Activated CD8-positive, alpha-beta memory T cell treated with anti-CD3 and anti-CD28 coated beads for 36 hours (primary cell): ENCODE results near the gene TNFAIP8L2. TPM values are rescaled to one million over a fixed set of nuclear protein-coding genes. Genes with fewer than 3 reads are reported as not detected.
"Not testable (repeated sequence)": the region's sequence is repeated elsewhere in the genome, so short reads cannot be mapped to it uniquely, and the experiment has no call there.

Experiments used
- CTCF ChIA-PET: fragments of 350-600 bp; sonication (Branson Sonifier 250); formaldehyde crosslinking; loops from one replicate; lab custom pipeline; 2021; ENCODE audit warnings: antibody characterized with exemption; lab: Charles Lee
- POLR2A ChIA-PET: fragments of 350-600 bp; sonication (Branson Sonifier 250); formaldehyde crosslinking; loops from one replicate; lab custom pipeline; 2021; ENCODE audit warnings: antibody characterized with exemption; lab: Charles Lee
- total RNA-seq, 2 experiments: library from RNA; stranded (reverse); gene quantifications; one replicate each; pipeline ENCODE4 v1.2.3, GENCODE V29; 2021

Gene TNFAIP8L2
- total RNA-seq, 2 experiments from 2014 or later = 25.7 to 26.6 TPM

GRCh38 chr1:151167116-151167515 lies 10.7 kb downstream of the TNFAIP8L2 start:
- ChIA-PET CTCF (interaction anchor here (0.5 to 1.4 kb wide), 4 partner anchors 10 to 906 kb away, joined by 3 to 11 read pairs (median 4); no protein-coding TSS in a partner anchor), POLR2A (interaction anchor here (0.7 kb wide), 1 partner anchor 110 kb away, joined by 3 read pairs; no protein-coding TSS in a partner anchor)

DNA sequence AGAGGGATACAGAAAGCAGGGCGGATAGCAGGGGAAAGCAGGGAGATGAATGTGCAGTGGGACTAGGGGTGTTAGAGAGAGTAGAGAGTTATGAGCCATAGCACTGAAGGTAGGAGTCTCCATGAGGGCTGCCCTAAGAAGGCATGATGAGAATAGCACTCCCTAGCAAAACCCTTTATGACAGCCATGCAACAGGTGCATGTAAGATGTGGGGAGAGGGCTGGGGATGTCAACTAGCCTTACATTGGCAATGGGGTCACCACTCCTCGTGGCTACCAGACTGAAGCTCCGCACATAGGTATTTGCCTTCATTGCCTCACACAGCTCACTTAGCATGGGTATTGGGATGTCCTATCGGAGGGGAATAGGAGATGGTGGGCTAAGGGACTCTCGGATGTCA lies 14.7 kb downstream of the TNFAIP8L2 start:
- ChIA-PET POLR2A (interaction anchor here (0.5 to 0.7 kb wide), 2 partner anchors 48 to 932 kb away, joined by 3 read pairs; no protein-coding TSS in a partner anchor), CTCF (interaction anchor here (1.0 kb wide), 1 partner anchor 24 kb away, joined by 3 read pairs; no protein-coding TSS in a partner anchor)

DNA sequence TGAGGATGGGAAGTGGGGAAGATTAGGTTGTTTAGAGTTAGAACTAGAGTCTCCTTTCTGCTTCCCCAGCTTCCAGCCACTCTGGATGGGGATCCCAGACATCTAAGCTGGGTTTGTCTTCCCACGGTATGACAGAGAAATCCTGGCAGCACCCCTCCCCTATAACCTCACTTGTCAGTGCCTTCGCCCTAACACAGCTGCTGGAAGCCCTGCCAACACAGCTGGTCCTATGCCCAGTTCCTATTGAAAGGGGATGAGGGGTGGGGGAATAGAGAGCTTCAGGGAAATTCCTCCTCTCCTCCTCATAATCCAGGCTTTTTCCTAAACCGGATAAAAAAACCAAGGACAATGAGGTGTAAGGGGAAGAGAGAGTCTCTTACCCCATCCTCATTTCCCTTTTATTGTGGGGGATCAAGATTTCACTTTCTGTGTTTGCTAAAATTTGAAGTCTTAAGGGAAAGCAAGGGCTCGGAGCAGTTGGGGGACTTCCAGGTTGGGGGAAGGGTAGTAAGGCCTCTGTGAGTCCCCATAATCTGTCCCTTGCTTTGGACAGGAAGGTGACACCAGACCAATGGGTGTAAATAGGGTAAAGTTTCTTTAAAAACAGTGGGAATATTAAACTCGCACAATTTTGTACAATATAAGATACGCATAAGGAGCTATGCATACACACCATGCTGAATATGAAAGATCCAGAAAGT lies 18.7 kb downstream of the TNFAIP8L2 start:
- ChIA-PET CTCF (interaction anchor here (0.6 kb wide), 1 partner anchor 20 kb away, joined by 4 read pairs; no protein-coding TSS in a partner anchor), POLR2A (interaction anchor here (0.5 kb wide), 1 partner anchor 64 kb away, joined by 3 read pairs; no protein-coding TSS in a partner anchor)

DNA sequence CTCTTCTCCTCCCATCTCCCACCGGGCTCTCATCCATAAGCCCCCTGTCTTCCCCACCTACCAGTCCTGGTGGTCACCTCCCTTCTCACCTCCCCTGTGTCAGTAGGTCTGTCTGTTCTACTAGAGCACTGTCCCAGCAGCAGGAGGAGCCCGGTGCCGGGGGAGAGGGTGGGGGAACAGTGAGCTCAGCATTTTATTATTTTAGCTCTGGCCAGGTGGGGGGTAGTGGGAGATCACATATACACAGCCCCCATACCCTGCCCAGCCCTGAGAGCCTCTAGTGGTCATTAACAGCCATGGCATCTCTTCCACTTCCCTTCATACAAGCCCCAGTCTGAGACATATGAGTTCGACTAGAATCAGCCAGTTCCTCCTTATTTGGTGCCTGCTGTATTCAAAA lies 19.4 kb downstream of the TNFAIP8L2 start, which contains the start of gene TMOD4:
TMOD4 (minus strand) TSS at position 119 of the 400 bp plus-strand sequence. CDS start 1,106 bp downstream, outside the sequence.
- ChIA-PET CTCF (no interaction called here), POLR2A (no interaction called here)

GRCh38 chr1:151176514-151177045 lies 20.1 kb downstream of the TNFAIP8L2 start:
- CTCF ChIA-PET = interaction anchor here (0.9 kb wide), 1 partner anchor 9 kb away, joined by 5 read pairs; no protein-coding TSS in a partner anchor
- POLR2A ChIA-PET = no interaction called here

DNA sequence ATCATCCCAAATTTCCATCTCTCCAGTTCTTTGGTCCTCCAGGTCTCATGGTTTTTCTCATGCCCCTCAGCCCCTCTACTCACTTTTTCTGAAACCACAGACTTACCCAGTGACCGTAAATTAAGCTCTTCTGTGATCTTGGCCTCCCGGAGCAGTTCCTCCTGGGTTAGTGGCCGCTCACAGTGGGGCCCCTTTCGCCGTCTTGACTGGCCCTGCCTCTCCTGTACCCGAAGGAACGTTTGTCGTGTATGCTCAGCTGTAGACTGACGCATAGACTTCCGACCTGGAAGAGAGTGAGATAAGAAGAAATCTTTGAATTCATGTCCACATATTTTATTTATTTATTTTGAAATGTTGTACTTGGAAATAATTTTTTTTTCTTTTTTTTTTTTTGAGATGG lies 27.8 kb downstream of the TNFAIP8L2 start:
- CTCF ChIA-PET = interaction anchor here (0.7 to 0.8 kb wide), 2 partner anchors 88 to 227 kb away, joined by 3 read pairs; no protein-coding TSS in a partner anchor
- POLR2A ChIA-PET = no interaction called here

GRCh38 chr1:151187205-151187604 lies 30.8 kb downstream of the TNFAIP8L2 start:
- ChIA-PET CTCF (no interaction called here), POLR2A (no interaction called here)

- CTCF ChIA-PET = interaction anchor here (0.6 to 2.2 kb wide), 3 partner anchors 10 to 250 kb away, joined by 3 to 6 read pairs (median 4); partner anchors contain the start of gene TNFAIP8L2
Observed at GRCh38 chr1:151188667-151189066, 32.2 kb downstream of the TNFAIP8L2 start.

GRCh38 chr1:151189637-151190445 lies 33.4 kb downstream of the TNFAIP8L2 start, which contains the start of gene VPS72:
VPS72 (minus strand) TSS chr1:151190197; CDS start chr1:151190121, 76 bp downstream.
- ChIA-PET POLR2A (interaction anchor here (0.5 to 1.7 kb wide), 13 partner anchors 9 to 654 kb away, joined by 3 to 8 read pairs (median 3); partner anchors contain the start of genes PIP5K1A, PSMD4, SCNM1 and TNFAIP8L2), CTCF (interaction anchor here (0.6 to 2.2 kb wide), 10 partner anchors 9 to 151 kb away, joined by 3 to 7 read pairs (median 4); partner anchors contain the start of genes GABPB2 and TNFAIP8L2)

More at GRCh38 chr1:151188667-151189066, 32.2 kb downstream of the TNFAIP8L2 start:
- POLR2A ChIA-PET = interaction anchor here (0.5 to 0.6 kb wide), 2 partner anchors 19 to 20 kb away, joined by 3 to 5 read pairs; no protein-coding TSS in a partner anchor

- ChIA-PET CTCF (interaction anchor here (0.7 kb wide), 1 partner anchor 65 kb away, joined by 4 read pairs; no protein-coding TSS in a partner anchor), POLR2A (no interaction called here)
Observed at GRCh38 chr1:151192047-151192446, 35.6 kb downstream of the TNFAIP8L2 start.

GRCh38 chr1:151193304-151193703 lies 36.9 kb downstream of the TNFAIP8L2 start:
- POLR2A ChIA-PET = no interaction called here
- CTCF ChIA-PET = interaction anchor here (0.8 kb wide), 1 partner anchor 60 kb away, joined by 6 read pairs; no protein-coding TSS in a partner anchor

DNA sequence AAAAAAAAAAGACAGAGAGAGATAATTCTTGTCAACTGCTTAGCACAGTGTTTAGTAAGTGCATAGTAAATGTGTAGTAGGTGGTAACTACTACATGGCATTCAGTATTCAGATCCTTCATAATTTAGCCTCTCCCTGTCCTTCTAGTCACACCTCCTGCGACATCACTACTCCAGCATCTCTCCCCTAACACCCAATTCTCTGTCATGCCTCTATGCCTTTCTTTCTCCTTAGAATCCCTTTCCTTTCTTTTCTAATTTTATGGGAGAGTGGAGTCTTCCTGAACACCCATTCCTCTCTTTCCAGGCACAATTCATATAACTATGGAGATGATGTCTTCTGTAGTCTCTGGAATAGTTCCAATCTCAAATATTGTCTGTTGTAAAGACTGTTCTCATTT lies 37.4 kb downstream of the TNFAIP8L2 start:
- CTCF ChIA-PET = interaction anchor here (2.2 kb wide), 1 partner anchor 58 kb away, joined by 9 read pairs; no protein-coding TSS in a partner anchor
- POLR2A ChIA-PET = no interaction called here

DNA sequence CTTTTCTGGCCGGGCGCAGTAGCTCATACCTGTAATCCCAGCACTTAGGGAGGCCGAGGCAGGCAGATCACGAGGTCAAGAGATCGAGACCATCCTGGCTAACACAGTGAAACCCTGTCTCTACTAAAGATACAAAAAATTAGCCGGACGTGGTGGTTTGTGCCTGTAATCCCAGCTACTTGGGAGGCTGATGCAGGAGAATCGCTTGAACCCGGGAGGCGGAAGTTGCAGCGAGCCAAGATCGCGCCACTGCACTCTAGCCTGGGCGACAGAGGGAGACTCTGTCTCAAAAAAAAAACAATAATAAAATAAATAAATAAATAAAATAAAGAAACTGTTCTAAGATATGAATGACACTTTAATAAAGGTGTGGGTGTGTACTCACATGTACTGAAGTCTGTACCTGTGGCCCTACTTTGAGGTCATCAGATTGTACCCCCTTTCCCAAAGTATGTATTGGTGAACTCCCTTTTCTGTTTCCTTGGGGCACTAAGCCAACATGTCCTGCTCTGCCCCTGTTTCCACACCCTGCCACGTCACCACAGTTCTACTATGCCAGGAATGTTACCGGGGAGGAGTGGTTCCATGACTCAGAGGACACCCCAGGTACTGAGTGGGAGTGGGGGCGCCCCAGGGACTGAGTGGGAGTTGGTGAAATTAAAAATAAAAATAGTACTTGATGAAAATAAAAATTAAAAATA lies 38.6 kb downstream of the TNFAIP8L2 start:
- CTCF ChIA-PET = interaction anchor here (0.6 to 2.2 kb wide), 3 partner anchors 31 to 56 kb away, joined by 3 to 9 read pairs (median 4); no protein-coding TSS in a partner anchor
- POLR2A ChIA-PET = not testable (repeated sequence)

DNA sequence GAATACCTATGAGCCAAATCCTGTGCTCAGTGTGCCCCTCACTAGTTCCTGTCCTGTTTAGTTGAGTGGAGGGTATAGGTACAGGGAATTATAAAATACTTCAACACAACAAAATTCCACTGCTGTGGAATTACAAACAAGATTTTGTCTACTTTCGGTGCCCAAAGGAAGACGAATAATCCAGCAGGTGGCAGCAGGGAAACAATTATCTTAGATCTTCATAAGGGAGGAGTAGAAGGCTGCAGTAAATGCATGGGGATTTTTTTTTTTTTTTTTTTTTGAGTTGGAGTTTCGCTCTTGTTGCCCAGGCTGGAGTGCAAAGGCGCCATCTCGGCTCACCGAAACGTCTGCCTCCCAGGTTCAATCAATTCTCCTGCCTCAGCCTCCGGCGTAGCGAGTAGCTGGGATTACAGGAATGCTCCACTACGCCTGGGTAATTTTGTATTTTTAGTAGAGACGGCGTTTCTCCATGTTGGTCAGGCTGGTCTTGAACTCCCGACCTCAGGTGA lies 39.9 kb downstream of the TNFAIP8L2 start:
- ChIA-PET POLR2A (interaction anchor here (0.6 to 0.7 kb wide), 2 partner anchors 86 to 203 kb away, joined by 3 to 6 read pairs; partner anchors contain the start of gene PSMB4), CTCF (interaction anchor here (0.6 to 1.0 kb wide), 3 partner anchors 34 to 99 kb away, joined by 3 to 5 read pairs (median 3); no protein-coding TSS in a partner anchor)

- ChIA-PET CTCF (no interaction called here), POLR2A (interaction anchor here (1.4 kb wide), 1 partner anchor 8 kb away, joined by 7 read pairs; the partner anchor contains the start of gene VPS72)
Observed at GRCh38 chr1:151197863-151198253, 41.4 kb downstream of the TNFAIP8L2 start.

DNA sequence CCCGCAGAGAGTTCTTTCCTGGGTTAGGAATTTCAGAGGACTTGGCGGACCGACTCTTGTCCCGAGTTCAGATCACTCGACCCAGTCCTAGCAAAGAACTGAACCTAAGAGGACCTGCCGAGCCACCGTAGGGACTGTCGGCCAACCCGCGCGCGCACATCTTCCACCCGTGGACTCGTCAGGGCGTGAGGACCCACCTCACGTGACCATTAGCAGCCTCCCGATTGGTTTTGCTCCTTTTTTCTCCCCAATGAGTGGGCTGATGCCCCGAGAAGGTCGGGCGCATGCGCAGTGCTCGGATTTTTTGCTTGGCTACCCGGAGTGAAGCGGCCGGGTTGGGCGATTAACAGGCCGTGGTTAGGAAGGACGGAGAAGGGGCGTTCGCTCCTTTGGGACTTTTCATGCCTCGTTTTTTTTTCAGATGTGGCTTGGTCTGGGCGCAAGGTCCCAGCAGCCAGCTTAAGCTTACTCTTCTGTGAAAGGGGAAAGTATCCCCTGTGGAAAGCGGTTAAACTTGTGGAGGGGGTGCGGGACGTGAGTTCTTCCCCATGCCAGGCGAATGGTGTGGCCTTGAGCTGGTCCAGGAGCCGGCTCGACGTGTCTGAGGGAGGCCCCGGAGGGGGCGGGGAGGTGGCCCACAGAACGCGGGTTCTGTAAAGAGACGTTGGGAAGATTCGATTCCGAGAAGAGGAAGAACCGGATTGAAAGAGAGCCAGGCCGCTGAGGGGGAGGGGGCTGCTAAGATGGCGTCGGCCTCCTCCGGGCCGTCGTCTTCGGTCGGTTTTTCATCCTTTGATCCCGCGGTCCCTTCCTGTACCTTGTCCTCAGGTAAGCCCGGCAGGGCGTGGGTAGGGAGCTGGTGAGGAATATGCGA lies 42.0 kb downstream of the TNFAIP8L2 start, which contains the start of gene PIP5K1A:
PIP5K1A (plus strand) TSS at position 299 of the 874 bp plus-strand sequence; CDS start at position 744, 445 bp downstream.
- CTCF ChIA-PET = interaction anchor here (1.0 to 1.2 kb wide), 4 partner anchors 9 to 242 kb away, joined by 3 to 4 read pairs (median 3); no protein-coding TSS in a partner anchor
- POLR2A ChIA-PET = interaction anchor here (0.6 to 1.4 kb wide), 4 partner anchors 9 to 57 kb away, joined by 3 to 7 read pairs (median 4); partner anchors contain the start of genes PSMD4 and VPS72
